HEK293 (cell line): ENCODE results near the gene FAM163A.

ENCODE experiments used
- CTCF ChIA-PET: fragments of 350-600 bp; formaldehyde crosslinking; extraction: SDS; loops from one replicate; lab custom pipeline; 2021; ENCODE audit warnings: antibody characterized with exemption; lab: Yijun Ruan, JAX
- POLR2A ChIA-PET: fragments of 300-600 bp; formaldehyde crosslinking; extraction: SDS; loops from one replicate; lab custom pipeline; 2020; ENCODE audit warnings: antibody characterized with exemption, inconsistent platforms; lab: Yijun Ruan, JAX
- H3K27ac ChIP-seq: fragments of 200-500 bp; sonication (Bioruptor generic); 2 replicates; pipeline ENCODE4 v1.5.1; 2014; ENCODE audit warnings: low read depth, low read length, control low read depth, inconsistent platforms; ENCODE audit errors: extremely low read depth
- H3K36me3 ChIP-seq, 2 experiments: fragments of 200-500 bp in 1 of 2; sonication (Bioruptor generic) in 1 of 2; 1 replicate in 1 of 2; 2 replicates in 1 of 2; pipeline ENCODE4 v1.5.1; 2014 to 2017; ENCODE audit warnings: inconsistent platforms in 2 of 2, low read length in 2 of 2; ENCODE audit not compliant: control insufficient read depth in 2 of 2, insufficient read depth in 1 of 2
- H3K4me1 ChIP-seq: fragments of 200-500 bp; sonication (Bioruptor generic); 2 replicates; pipeline ENCODE4 v1.5.1; 2014; ENCODE audit warnings: mild to moderate bottlenecking, low read length, inconsistent platforms; ENCODE audit not compliant: control insufficient read depth, insufficient read depth
- H3K4me3 ChIP-seq: 2 replicates; pipeline ENCODE4 v1.5.1; 2011; ENCODE audit warnings: low read depth, mild to moderate bottlenecking, control low read depth, low read length, moderate library complexity
- H3K9me3 ChIP-seq: fragments of 200-500 bp; sonication (Bioruptor generic); 2 replicates; pipeline ENCODE4 v1.5.1; 2014; ENCODE audit warnings: low read depth, low read length, inconsistent platforms; ENCODE audit not compliant: control insufficient read depth, insufficient read depth
- FEZF1 ChIP-seq: fragments of 450-650 bp; formaldehyde crosslinking; IDR thresholded peaks from 2 replicates; pipeline ENCODE4 v1.5.1; 2016; ENCODE audit warnings: missing biosample characterization, missing genetic modification characterization
- KLF1 ChIP-seq: fragments of 450-650 bp; formaldehyde crosslinking; IDR thresholded peaks from 2 replicates; pipeline ENCODE4 v1.5.1; 2016; ENCODE audit warnings: missing biosample characterization, missing genetic modification characterization
- SCRT1 ChIP-seq: fragments of 450-650 bp; formaldehyde crosslinking; IDR thresholded peaks from 2 replicates; pipeline ENCODE4 v1.5.1; 2016; ENCODE audit warnings: missing biosample characterization, missing genetic modification characterization, borderline replicate concordance
- SCRT2 ChIP-seq: fragments of 450-650 bp; formaldehyde crosslinking; IDR thresholded peaks from 2 replicates; pipeline ENCODE4 v1.5.1; 2016; ENCODE audit warnings: missing biosample characterization, missing genetic modification characterization
- ZBTB8A ChIP-seq: fragments of 450-650 bp; formaldehyde crosslinking; IDR thresholded peaks from 2 replicates; pipeline ENCODE4 v1.5.1; 2016; ENCODE audit warnings: missing biosample characterization, missing genetic modification characterization
- ZNF10 ChIP-seq: fragments of 450-650 bp; formaldehyde crosslinking; IDR thresholded peaks from 2 replicates; pipeline ENCODE4 v1.5.1; 2017; ENCODE audit warnings: missing biosample characterization, missing genetic modification characterization
- ZNF239 ChIP-seq: fragments of 450-650 bp; formaldehyde crosslinking; IDR thresholded peaks from 2 replicates; pipeline ENCODE4 v1.5.1; 2016; ENCODE audit warnings: missing biosample characterization, missing genetic modification characterization
- ZNF311 ChIP-seq: fragments of 450-650 bp; formaldehyde crosslinking; IDR thresholded peaks from 2 replicates; pipeline ENCODE4 v1.5.1; 2017; ENCODE audit warnings: missing biosample characterization, missing genetic modification characterization, borderline replicate concordance
- ZNF354C ChIP-seq: fragments of 450-650 bp; formaldehyde crosslinking; IDR thresholded peaks from 2 replicates; pipeline ENCODE4 v1.5.1; 2016; ENCODE audit warnings: missing biosample characterization, missing genetic modification characterization, low read depth, borderline replicate concordance
- ZNF366 ChIP-seq: fragments of 450-650 bp; formaldehyde crosslinking; conservative IDR thresholded peaks from 2 replicates; pipeline ENCODE4 v1.5.1; 2016; ENCODE audit warnings: missing biosample characterization, missing genetic modification characterization
- ZNF433 ChIP-seq: fragments of 450-650 bp; formaldehyde crosslinking; IDR thresholded peaks from 2 replicates; pipeline ENCODE4 v1.5.1; 2016; ENCODE audit warnings: missing biosample characterization, missing genetic modification characterization, low read depth
- ZNF544 ChIP-seq: fragments of 450-650 bp; formaldehyde crosslinking; IDR thresholded peaks from 2 replicates; pipeline ENCODE4 v1.5.0; 2017; ENCODE audit warnings: missing biosample characterization, missing genetic modification characterization
- ZNF571 ChIP-seq: fragments of 450-650 bp; formaldehyde crosslinking; IDR thresholded peaks from 2 replicates; pipeline ENCODE4 v1.5.0; 2017; ENCODE audit warnings: missing biosample characterization, missing genetic modification characterization
- ZNF629 ChIP-seq: fragments of 450-650 bp; formaldehyde crosslinking; IDR thresholded peaks from 2 replicates; pipeline ENCODE4 v1.5.1; 2017; ENCODE audit warnings: missing biosample characterization, missing genetic modification characterization
- ZNF664 ChIP-seq: fragments of 450-650 bp; formaldehyde crosslinking; IDR thresholded peaks from 2 replicates; pipeline ENCODE4 v1.5.1; 2016; ENCODE audit warnings: missing biosample characterization, missing genetic modification characterization
- ZNF677 ChIP-seq: fragments of 450-650 bp; IDR thresholded peaks from 2 replicates; pipeline ENCODE4 v1.5.0; 2018; ENCODE audit warnings: missing biosample characterization, mild to moderate bottlenecking, missing genetic modification characterization, moderate library complexity
- ZNF776 ChIP-seq: fragments of 450-650 bp; formaldehyde crosslinking; IDR thresholded peaks from 2 replicates; pipeline ENCODE4 v1.5.0; 2017; ENCODE audit warnings: missing biosample characterization, missing genetic modification characterization, borderline replicate concordance
- ZNF791 ChIP-seq: fragments of 450-650 bp; formaldehyde crosslinking; IDR thresholded peaks from 2 replicates; pipeline ENCODE4 v1.5.1; 2016; ENCODE audit warnings: missing biosample characterization, missing genetic modification characterization
- TF ChIP-seq, protein P1 (sequence below): fragments of 450-650 bp; formaldehyde crosslinking; IDR thresholded peaks from 2 replicates; pipeline ENCODE4 v1.5.1; 2016; ENCODE audit warnings: missing biosample characterization, missing genetic modification characterization
- TF ChIP-seq, protein P2 (sequence below): fragments of 450-650 bp; formaldehyde crosslinking; IDR thresholded peaks from 2 replicates; pipeline ENCODE4 v1.5.1; 2016; ENCODE audit warnings: missing biosample characterization, missing genetic modification characterization
- TF ChIP-seq, protein P3 (sequence below): fragments of 450-650 bp; formaldehyde crosslinking; IDR thresholded peaks from 2 replicates; pipeline ENCODE4 v1.5.1; 2016; ENCODE audit warnings: missing biosample characterization, missing genetic modification characterization
- TF ChIP-seq, protein P4 (sequence below): fragments of 450-650 bp; formaldehyde crosslinking; IDR thresholded peaks from 2 replicates; pipeline ENCODE4 v1.5.1; 2016; ENCODE audit warnings: missing biosample characterization, missing genetic modification characterization
- TF ChIP-seq, protein P5 (sequence below): fragments of 450-650 bp; formaldehyde crosslinking; IDR thresholded peaks from 2 replicates; pipeline ENCODE4 v1.5.1; 2017; ENCODE audit warnings: missing biosample characterization, missing genetic modification characterization

FAM163A gene

DNA sequence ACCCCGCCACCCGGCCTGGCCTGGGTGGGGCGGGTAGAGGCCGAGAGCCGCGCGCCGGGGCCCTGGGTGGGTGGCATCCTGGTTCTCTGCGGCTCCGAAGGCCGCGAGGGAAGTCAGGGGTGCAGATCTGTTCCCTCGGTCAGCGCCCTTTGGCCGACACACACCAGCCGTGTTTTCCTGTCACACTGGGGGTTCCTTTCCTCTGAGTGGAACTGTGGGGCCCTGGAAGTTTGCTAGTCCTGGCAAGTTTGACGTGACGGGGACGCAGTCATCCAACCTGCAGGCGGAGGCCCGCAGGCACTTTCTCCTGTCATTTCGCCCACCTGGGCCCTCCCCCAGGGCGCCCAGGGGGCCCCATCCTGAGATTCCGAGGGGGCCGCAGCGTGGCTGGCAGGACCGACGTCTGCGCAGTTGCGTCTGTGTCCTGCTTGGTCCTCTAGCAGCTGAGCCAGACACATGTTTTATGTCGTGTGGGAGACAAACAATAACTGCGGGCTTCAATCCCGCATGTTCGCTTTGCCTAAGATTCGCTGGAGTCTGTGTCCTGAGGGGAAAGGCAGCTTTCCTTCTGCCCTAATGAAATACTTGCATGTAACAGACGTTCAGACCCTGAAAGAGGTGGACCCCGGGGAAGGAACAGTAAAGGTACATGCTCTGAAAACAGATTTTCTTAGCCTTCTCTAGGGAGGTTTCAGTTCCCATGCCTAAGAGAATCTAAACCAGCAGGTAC lies 1.5 kb downstream of the FAM163A start (continued):
- TF ChIP-seq, protein P1, sequence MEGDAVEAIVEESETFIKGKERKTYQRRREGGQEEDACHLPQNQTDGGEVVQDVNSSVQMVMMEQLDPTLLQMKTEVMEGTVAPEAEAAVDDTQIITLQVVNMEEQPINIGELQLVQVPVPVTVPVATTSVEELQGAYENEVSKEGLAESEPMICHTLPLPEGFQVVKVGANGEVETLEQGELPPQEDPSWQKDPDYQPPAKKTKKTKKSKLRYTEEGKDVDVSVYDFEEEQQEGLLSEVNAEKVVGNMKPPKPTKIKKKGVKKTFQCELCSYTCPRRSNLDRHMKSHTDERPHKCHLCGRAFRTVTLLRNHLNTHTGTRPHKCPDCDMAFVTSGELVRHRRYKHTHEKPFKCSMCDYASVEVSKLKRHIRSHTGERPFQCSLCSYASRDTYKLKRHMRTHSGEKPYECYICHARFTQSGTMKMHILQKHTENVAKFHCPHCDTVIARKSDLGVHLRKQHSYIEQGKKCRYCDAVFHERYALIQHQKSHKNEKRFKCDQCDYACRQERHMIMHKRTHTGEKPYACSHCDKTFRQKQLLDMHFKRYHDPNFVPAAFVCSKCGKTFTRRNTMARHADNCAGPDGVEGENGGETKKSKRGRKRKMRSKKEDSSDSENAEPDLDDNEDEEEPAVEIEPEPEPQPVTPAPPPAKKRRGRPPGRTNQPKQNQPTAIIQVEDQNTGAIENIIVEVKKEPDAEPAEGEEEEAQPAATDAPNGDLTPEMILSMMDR, result no peak
- TF ChIP-seq ZNF311 (tag by site-specific recombination) (no peak), ZNF776 (tag by site-specific recombination) (no peak), SCRT1 (tag by site-specific recombination) (no peak), ZNF664 (no peak)

DNA sequence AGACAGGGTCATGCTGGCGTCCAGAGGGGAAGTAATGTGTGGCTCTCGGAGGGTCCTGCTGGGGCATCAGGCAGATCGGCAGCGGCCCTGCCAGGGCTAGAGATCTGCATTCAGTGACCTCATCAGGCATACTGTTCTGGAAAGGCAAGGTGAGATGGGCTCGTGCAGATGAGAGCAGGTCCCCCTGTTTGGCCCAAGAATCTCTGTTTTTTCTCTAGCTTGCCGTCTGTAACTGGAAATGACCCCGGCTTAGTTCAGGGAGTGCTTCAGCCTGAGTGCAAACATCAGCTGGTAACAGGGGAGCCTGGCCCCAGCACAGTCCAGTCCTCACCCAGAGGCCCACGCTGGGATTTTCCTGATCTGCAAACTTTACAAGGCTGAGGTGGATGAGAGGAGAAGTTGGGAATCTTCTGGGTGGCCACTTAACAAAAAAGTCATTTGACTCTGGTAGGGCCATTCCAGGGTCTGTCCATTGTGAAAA lies 2.1 kb downstream of the FAM163A start:
- H3K36me3 ChIP-seq, result no peaks in the 10 kb centered on the region
- ChIA-PET CTCF (interaction anchor here (0.8 kb wide), 1 partner anchor 11 kb away, joined by 3 read pairs; no protein-coding TSS in a partner anchor), POLR2A (no interaction called here)
- H3K4me1 ChIP-seq, result peaks cover 3% of the 10 kb centered on the region; the same call in 1 of the 2 replicates
- no peaks in the 10 kb centered on the region for H3K9me3 ChIP-seq
- H3K27ac ChIP-seq, result no peak overlapping the region
- no peak for TF ChIP-seq ZNF10 (tag by site-specific recombination)
- TF ChIP-seq, protein P2, sequence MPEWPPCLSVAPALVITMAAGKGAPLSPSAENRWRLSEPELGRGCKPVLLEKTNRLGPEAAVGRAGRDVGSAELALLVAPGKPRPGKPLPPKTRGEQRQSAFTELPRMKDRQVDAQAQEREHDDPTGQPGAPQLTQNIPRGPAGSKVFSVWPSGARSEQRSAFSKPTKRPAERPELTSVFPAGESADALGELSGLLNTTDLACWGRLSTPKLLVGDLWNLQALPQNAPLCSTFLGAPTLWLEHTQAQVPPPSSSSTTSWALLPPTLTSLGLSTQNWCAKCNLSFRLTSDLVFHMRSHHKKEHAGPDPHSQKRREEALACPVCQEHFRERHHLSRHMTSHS (tag by site-specific recombination), result no peak
- no peak for TF ChIP-seq SCRT2 (tag by site-specific recombination)
- TF ChIP-seq, protein P3, sequence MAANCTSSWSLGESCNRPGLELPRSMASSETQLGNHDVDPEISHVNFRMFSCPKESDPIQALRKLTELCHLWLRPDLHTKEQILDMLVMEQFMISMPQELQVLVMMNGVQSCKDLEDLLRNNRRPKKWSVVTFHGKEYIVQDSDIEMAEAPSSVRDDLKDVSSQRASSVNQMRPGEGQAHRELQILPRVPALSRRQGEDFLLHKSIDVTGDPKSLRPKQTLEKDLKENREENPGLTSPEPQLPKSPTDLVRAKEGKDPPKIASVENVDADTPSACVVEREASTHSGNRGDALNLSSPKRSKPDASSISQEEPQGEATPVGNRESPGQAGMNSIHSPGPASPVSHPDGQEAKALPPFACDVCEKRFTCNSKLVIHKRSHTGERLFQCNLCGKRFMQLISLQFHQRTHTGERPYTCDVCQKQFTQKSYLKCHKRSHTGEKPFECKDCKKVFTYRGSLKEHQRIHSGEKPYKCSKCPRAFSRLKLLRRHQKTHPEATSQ (tag by site-specific recombination), result no peak
- TF ChIP-seq ZNF677, result no peak
- no peak for TF ChIP-seq ZNF544
- no peak overlapping the region for H3K4me3 ChIP-seq

DNA sequence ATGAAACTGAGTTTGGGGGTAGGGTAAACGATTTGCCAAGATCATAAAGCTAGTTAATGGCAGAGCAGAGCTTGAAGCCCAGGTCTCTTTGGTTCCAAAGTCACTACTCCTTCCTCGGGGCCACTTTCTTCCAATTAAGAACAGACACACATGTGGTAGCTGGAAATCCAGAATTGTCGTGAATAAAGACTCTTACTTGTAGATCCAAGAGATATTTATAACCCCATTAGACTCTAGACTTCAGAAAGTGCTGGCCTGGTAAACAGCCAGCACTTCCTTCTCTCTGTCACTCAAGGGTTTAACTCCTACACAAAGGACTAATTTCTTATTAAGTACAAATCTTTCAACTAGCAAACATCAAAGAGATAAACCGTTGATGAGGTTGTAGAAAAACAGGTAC lies 2.7 kb downstream of the FAM163A start:
- no peak for TF ChIP-seq ZNF239
- TF ChIP-seq ZNF366 (tag by site-specific recombination), result no peak
- H3K9me3 ChIP-seq, result no peaks in the 10 kb centered on the region
- ChIA-PET CTCF (interaction anchor here (0.8 to 1.3 kb wide), 2 partner anchors 11 to 64 kb away, joined by 3 to 4 read pairs; no protein-coding TSS in a partner anchor), POLR2A (no interaction called here)
- H3K4me1 ChIP-seq, result peaks cover 3% of the 10 kb centered on the region; the same call in 1 of the 2 replicates
- no peak overlapping the region for H3K4me3 ChIP-seq
- H3K36me3 ChIP-seq, result no peaks in the 10 kb centered on the region
- H3K27ac ChIP-seq, result no peak overlapping the region

DNA sequence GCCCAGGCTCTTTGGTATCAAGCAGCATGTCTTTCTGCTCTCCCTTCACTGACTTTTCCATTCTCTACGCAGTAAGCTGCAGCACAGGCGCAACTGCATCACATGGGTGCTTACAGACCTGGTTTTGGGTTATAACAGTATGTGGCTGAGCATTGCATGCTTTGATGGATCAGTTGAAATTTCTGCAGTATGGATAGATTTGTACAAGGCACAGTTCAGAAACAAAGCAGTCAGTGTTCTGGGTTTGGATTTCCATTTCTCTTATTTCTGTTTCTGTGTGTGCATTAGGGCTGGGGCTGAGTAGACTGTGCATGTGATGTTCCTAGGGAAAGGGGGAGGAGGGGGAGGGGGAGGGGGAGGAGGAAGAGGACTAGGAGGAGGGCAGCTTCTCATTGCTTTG lies 4.5 kb downstream of the FAM163A start:
- Histone ChIP-seq H3K4me3 (no peak overlapping the region), H3K36me3 (no peaks in the 10 kb centered on the region), H3K4me1 (peaks cover 3% of the 10 kb centered on the region; the same call in 1 of the 2 replicates), H3K27ac (no peak overlapping the region), H3K9me3 (no peaks in the 10 kb centered on the region)
- ChIA-PET POLR2A (no interaction called here), CTCF (interaction anchor here (1.0 kb wide), 1 partner anchor 67 kb away, joined by 3 read pairs; no protein-coding TSS in a partner anchor)
- TF ChIP-seq ZNF571 (no peak), ZNF433 (no peak), ZBTB8A (tag by site-specific recombination) (no peak), ZNF629 (tag by site-specific recombination) (no peak), ZNF366 (tag by site-specific recombination) (no peak), ZNF791 (no peak), KLF1 (tag by site-specific recombination) (no peak), ZNF354C (tag by site-specific recombination) (no peak), FEZF1 (no peak)
- TF ChIP-seq, protein P4, sequence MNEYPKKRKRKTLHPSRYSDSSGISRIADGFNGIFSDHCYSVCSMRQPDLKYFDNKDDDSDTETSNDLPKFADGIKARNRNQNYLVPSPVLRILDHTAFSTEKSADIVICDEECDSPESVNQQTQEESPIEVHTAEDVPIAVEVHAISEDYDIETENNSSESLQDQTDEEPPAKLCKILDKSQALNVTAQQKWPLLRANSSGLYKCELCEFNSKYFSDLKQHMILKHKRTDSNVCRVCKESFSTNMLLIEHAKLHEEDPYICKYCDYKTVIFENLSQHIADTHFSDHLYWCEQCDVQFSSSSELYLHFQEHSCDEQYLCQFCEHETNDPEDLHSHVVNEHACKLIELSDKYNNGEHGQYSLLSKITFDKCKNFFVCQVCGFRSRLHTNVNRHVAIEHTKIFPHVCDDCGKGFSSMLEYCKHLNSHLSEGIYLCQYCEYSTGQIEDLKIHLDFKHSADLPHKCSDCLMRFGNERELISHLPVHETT (tag by site-specific recombination), result no peak
- TF ChIP-seq, protein P5, sequence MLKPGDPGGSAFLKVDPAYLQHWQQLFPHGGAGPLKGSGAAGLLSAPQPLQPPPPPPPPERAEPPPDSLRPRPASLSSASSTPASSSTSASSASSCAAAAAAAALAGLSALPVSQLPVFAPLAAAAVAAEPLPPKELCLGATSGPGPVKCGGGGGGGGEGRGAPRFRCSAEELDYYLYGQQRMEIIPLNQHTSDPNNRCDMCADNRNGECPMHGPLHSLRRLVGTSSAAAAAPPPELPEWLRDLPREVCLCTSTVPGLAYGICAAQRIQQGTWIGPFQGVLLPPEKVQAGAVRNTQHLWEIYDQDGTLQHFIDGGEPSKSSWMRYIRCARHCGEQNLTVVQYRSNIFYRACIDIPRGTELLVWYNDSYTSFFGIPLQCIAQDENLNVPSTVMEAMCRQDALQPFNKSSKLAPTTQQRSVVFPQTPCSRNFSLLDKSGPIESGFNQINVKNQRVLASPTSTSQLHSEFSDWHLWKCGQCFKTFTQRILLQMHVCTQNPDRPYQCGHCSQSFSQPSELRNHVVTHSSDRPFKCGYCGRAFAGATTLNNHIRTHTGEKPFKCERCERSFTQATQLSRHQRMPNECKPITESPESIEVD, result no peak
